Measurements from ENCODE around the gene RUFY4.
"Not testable (repeated sequence)": the region's sequence is repeated elsewhere in the genome, so short reads cannot be mapped to it uniquely, and the experiment has no call there.

RUFY4 gene, protein sequence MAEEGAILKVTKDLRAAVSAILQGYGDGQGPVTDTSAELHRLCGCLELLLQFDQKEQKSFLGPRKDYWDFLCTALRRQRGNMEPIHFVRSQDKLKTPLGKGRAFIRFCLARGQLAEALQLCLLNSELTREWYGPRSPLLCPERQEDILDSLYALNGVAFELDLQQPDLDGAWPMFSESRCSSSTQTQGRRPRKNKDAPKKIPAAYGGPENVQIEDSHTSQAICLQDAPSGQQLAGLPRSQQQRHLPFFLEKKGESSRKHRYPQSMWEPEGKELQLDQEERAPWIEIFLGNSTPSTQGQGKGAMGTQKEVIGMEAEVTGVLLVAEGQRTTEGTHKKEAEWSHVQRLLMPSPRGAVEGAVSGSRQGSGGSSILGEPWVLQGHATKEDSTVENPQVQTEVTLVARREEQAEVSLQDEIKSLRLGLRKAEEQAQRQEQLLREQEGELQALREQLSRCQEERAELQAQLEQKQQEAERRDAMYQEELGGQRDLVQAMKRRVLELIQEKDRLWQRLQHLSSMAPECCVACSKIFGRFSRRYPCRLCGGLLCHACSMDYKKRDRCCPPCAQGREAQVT

DNA sequence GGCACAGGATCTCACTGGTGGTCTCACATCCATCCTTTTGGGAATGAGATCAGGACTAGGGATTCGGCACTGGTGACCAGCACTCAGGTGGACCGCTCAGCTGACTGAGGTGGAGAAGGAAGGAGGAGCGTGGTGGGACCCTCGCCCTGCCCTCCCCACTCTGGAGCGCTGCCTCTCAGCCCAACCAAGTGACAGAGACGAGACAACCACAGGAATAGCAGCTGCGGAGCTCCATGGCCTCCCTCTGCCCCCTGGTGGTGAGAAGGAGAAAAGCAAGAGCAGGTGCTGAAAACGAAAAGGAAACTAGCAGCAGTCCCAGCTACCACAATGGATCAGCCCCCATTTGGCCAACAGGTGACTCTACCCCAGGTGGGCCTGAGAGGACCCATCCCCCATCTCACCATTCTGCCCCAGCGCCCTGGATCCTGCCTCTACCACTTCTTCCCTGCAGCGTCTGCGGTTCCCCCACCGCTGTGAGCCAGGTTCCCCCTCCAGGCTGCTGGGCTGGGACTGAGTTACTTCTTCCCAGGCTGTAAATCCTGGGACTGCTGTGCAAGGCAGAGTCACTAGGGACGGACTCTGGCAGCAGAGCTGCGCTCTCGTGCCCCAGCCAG lies at the start of gene RUFY4:
RUFY4 (plus strand) TSS at position 533 of the 614 bp plus-strand sequence. CDS start 1,353 bp downstream, outside the sequence.
- in situ Hi-C loops (cut with MboI; ENCODE audit: low sequenced_read_pairs), result not testable (repeated sequence)

DNA sequence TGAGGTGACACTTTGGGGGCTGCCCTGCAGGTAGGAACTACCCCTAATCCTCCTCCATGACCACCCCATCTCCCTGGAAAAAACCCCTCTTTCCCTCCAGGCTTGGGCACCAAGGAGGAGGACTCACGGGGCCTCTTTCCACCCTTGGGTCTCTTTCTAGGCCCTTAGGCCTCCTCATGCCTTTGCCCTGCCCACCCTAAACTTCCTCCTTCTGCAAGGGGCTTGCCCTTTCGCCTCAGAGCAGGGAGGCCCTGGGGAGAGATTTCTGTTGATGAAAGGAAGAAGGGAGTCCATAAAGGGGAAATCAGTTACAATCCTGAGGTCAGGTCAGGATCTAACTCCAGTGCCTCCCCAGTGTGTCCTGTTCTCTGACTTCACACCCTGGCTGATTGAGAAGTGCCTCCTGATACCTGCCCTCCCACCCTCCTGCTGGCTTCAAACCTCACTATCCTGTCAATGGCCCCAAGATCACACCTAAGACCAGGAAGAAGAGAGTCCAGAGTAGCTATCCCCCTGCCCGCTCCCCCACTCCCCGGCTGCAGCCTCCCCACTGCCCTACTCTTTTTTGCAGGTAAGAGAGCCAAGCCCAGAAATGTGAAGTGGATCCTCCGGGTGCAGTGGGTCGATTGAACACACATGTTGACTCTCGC lies 49.5 kb upstream of the RUFY4 start:
- in situ Hi-C loops (cut with MboI; ENCODE audit: low sequenced_read_pairs), result no loop called here

DNA sequence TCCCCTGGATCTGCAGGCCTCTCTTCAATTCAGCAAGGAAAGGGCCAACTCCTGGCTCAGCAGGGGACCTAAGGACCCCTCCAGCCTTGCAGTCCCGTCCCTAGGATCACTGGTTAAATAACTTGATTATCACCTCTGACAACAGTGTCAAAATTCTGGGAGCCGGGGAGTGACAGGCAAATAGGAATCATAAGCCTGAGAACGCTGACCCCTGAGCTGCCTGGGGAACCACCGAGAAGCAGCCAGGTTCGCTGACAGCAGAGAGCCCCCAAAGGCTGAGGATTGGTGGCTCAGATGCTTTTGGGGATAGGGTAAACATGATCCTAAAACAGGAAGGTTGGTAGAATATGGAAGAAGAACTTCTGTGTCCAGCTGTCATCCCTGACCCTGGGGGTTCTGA lies 48.8 kb upstream of the RUFY4 start:
- in situ Hi-C loops (cut with MboI; ENCODE audit: low sequenced_read_pairs), result no loop called here

DNA sequence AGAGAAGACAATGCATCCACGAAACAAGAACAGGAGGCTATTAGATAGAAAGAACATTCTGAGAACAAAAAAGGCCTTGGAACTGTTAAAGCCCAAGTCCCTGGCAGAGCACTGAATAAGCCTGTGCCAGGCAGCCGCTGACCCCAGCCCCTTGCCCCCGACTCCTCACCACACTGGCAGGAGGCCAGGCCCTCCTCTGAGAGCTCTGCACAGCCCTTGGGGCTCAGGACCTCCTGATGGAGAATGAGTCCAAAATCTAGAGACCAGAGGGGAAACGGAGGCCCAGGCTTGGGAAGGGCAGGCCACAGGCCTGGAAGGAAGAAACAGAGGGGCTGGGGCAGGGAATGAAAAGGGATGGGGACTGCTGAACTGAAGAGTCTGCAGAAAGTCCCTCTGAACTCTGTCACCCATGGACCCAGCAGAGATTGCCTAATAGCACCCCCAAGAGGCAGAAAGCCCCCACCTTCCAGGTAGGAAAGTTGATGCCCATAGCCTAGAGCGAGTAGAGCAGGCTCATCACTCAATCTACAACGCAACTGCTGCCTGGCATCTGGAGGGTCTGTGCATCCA lies 48.0 kb upstream of the RUFY4 start:
- in situ Hi-C loops (cut with MboI; ENCODE audit: low sequenced_read_pairs), result no loop called here

DNA sequence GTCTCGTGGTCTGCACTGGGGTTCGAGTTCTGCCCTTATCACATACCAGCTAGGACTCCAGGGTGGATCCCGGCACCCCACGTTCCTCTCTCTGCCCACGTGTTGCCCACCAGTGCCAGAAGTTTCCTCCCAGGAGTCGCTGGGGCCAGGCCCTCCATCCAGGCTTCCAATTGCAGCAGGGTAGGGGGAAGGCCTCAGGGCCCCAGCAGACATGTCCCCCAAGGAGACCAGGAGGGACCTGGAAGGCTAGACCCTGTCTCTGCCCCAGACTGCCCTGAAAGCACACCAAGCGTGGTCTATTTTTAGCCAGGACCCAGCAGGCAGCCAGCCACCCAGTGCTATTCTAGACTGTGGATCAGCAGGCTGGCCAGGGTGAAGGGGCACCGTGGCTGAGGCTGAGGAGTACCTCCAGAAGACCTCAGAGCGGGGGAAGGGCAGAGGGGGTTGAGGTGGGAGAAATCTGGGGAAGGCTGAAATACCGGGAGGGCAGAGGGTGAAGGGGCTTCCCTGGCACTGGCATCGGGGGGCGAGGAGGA lies 47.4 kb upstream of the RUFY4 start:
- in situ Hi-C loops (cut with MboI; ENCODE audit: low sequenced_read_pairs), result no loop called here

DNA sequence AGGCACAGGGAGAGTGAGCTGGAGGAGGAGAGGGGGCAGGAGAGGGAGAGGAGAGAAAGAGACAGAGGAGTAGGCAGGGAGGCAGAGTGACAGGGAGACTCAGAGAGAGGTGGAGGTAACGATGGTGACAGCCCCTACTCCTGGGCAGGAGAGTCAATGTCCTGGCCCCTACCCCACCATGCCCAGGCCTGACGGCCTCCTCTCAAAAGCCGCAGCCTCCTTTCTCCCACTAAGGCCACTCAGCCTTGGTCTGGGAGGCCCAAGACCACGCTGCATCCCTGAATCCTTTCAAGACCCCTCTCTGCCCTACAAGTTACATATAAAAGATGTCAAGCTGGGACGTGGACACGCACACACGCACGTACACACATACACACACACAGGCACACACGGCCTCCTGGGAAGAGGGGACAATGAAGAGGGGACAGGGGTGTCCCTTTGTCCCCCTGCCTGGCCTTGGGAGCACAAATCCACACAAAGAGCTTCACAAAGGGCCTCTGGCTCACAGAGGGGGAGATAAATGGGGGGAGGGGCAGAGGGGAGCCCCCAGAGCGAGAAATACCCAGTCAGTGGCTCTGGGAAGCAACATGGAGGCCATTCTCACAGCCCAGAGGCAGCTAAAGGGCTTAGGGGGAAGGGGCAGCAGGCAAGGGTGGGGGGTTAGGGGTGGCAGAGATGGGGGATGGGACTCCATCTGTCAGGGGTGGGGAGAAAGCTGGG lies 46.8 kb upstream of the RUFY4 start:
- in situ Hi-C loops (cut with MboI; ENCODE audit: low sequenced_read_pairs), result no loop called here

DNA sequence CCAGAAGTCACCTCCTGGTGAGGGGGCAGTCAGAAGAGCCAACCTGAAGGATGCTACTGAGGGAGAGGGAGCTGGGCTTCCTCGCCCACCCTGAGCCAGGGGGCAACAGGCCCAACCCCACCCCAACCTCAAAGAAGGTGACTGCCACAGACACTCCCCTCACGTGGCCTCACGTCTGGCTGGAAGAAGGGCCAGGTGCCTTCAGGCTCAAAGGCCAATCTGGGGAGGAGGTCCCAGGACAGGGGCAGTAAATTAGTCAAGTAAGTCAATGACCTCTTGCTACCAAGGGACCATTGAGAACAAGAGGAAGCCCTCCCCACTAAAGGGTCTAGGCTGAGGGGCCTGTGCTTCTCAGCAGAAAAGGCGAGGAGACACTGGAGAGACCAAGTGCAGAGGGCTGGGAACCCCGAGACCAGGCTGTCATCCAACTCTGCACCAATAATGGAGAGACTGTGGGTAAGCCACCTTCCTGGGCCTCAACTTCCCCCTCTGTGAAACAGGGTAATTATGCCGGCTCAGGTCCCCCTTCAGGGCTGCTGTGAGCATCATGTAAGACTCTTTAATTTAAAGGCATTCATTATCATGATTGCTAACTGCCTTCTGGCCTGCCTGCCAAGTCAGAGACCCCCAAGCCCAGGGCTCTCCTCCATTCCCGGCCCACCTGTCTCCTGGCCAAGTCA lies 46.1 kb upstream of the RUFY4 start:
- in situ Hi-C loops (cut with MboI; ENCODE audit: low sequenced_read_pairs), result no loop called here

DNA sequence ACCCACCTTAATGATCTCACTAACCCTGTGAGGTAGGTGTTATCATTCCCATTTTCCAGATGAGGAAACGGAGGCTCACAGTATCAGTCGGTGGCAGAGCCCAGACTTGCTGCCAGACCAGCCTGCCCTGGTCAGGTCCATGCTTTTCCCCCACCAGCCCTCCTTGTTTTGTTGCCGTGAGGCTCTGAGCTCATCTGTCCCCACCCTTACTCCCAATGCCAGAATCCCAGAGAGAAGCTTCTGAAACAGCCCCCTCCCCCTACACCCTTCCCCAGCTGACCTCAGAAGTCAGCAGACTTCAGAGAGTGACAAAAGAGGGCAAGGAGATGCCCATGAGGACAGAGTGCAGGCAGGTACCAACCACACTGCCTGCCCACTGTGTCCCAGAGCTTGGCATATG lies 45.4 kb upstream of the RUFY4 start:
- in situ Hi-C loops (cut with MboI; ENCODE audit: low sequenced_read_pairs), result no loop called here

DNA sequence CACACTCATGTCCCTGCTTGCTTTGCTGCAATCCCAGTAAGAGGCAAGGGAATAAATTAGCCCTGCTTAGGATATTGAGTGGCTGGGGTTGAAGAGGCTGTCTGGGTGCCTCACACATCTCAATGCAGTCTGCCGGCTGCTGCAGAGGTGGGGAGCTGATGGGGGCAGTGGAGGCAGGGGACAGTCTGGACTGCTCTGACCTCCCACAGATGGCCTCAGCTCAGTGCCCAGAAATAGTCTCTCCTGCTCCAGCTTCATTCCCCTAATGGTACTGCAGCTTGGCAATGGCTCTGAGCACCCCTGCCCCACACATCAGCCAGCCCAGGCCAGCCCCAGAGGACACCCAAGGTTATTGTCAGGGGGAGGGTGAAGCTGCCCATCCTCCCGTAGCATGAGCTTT lies 44.7 kb upstream of the RUFY4 start:
- in situ Hi-C loops (cut with MboI; ENCODE audit: low sequenced_read_pairs), result no loop called here

DNA sequence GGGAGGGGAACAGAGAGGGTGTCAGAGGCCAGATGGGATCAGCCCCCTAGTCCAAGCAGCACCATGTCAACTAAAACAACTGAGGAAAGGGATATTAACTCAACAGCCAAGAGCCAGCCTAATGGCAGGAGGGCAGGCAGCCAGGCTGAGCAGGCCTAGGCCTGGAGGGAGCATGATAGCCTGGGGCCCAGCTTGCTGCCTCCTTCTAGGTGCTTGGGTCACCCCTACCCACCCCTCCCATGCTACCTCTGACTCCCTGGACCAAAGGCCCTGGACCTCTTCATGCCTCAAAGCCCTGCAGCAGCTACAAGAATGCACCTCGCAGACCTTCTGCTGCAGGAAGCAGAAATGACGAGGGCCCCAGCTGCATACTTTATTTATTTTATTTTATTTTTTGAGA lies 44.2 kb upstream of the RUFY4 start:
- in situ Hi-C loops (cut with MboI; ENCODE audit: low sequenced_read_pairs), result no loop called here

DNA sequence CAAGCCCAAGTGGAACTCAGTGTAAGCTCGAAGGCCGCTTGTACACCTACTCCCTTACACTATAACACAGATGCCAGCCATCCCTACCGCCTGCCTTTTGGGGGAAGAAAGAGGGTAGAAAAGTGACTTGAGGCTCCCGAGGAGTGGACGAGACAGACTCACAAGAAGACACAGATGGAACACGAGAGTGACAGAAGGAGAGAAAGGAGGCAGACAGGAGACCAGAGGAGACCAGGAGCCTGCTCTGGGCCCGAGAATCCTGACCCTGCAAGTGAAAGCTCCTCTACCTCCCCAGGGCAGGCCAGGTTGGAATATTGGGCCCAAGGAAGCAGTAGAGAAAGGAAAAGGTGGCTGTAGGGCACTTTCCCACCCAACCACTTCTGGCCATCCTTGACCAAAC lies 42.8 kb upstream of the RUFY4 start:
- in situ Hi-C loops (cut with MboI; ENCODE audit: low sequenced_read_pairs), result no loop called here

DNA sequence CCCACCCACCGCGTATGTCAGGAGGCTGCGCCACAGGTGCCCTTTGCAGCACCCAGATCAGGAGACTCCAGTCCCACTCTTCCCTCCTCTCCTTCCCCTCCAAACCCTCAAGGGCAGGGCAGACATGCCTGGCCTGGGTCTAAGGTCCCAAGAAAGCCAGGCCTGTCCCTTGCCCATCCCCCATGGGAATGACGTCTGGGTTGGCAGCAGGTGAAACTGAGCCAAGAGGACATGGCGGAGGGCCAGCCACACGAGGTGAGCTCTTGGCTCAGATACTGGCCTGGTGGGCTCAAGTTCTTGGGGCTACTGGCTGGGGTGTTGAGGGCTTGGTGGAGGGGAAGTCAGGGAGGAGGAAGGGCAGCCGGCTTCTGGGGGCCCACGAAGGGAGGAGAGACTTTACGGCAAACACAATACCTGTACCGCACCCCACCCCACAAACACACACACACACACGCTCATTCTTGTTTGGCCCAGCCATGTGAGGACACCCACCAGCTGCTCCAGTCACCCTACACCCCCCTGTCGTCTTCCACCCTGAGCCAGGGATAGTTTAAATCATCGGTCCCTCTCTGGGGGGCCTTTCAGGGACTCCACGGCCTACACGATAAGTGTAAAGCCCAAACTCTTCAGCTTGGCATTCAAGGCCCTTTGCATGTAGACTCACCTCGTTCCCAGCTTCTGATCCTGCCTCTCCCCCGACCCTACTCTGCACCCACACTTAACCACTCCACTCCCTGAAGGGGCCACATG lies 42.2 kb upstream of the RUFY4 start:
- in situ Hi-C loops (cut with MboI; ENCODE audit: low sequenced_read_pairs), result no loop called here

DNA sequence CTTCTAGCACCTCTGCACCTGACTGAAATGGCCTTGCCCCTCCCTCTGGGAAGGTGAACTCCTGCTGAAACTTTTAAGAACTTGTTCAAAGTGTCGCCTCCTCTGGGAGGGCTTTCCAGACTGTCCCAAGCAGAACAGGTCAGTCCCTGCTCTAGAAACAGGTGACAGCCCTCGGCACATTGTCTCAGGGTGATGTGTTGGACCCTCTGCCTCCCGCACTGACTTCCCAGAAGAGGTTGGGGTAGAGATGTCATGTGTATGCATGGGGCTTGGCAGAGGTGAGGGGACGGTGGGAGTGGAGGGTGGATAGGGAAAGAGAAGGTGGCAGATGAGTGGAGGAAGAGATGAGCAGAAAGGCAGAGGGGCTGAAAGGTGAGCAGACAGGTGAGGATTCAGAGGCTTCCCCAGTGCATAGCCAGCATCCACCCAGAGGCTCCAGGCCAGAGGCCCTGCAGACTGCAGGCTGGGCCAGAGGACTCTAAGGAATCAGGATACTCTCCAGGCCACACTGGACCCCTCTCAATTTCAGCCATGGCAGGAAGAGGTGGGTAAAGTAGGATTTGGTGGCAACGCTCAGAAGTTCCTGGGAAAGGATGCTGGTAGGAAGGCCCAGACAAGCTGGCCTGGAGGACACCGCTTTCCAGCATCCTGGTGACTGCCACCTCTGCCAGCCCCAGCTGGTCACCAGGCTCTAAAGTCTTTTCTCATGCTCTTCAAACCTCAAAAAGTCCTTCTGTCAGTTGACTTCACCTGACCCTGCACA lies 41.4 kb upstream of the RUFY4 start:
- in situ Hi-C loops (cut with MboI; ENCODE audit: low sequenced_read_pairs), result no loop called here

DNA sequence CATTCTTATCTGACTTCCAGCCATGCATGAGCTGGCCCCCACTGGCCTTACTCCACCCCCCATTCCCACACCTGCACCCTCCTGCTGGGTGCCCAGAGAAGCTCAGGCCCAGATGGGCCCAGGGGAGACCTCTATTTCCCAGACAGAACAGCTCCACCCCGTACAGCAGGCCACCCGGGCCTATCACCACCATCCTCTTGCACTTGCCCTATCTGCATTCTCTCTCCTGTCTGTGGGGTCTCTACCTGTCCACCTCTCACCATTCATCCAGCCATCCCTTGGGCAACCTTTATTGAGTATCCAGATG lies 40.9 kb upstream of the RUFY4 start:
- in situ Hi-C loops (cut with MboI; ENCODE audit: low sequenced_read_pairs), result no loop called here

DNA sequence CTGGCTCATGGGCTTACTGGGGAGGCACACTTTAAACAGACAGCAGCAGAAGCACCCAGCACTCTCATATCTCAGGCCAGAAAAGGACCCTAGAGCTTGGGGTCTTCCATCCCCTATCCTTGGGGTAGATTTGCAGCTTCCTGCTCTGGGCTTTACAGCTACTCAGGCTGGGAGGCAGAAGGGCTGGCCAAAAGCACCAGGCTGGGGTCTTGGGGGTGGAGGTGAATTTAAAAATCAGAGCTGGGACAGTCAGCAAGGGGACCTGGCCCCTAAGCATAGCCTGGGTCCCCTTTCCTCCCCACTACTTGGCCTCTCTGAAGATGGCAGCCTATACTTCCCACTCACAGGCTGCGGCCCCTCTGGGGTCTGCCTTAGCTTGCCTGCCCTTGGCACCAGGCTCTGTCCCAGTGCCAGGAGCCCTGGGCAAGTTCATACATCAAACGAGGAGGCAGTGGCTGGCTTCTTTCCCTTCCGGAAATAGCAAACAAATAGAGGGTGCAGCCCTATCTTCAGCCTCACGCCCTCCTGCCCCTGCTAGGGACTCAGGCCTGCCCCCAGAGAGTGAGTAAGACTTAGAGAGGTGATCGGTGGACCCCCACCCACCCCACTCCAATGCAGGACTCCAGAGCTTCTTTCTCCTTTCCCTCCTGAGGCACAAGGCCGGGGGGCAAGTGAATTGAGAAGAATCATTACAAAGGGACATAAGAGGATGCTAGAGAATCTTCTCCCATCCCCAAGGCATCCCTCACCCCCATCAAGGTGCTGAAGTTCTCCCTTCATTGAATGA lies 40.3 kb upstream of the RUFY4 start:
- in situ Hi-C loops (cut with MboI; ENCODE audit: low sequenced_read_pairs), result no loop called here

DNA sequence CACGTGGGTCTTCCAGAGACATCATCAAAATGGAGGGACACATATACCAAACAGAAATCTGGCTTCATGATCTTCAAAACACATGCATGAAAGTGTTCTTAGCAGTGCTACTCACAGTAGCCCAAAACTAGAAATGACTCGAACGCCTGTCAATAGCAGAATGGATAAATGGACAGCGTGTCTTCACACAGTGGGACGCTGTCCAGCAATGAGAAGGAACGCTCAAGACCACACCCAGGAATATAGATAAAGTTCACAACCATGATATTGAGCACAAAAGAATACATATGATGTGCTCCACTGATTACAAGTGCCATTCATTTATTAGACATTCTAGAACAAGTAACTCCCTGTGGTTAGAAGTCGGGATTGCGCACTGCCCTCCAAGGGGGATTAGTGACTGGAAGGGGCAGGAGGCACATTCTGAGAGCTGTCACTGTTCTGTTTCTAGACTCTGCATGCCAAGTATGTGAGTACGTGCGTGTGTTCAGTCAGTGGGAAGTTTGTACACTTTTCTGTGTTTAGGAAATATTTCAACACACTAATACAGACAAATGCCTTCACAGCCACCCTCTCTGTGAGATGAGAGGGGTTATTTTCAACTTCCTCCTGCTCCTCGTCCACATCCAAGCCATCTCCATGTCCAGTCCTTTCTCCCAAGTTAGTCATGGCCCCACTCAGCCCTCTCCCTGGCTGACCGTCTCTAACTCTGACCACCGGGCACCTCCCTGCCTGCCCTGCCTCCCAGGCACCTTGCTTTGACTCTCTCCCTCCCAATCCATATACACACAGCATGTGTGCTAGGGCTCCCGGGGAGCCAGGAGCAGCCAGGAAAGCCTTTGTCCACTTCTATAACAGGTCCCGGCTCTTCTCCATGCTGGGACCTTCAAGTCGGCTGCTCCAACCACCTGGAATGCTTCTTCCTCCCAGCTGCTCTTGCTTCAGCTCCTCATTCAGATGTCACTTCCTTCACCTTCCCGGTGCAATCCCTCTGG lies 39.4 kb upstream of the RUFY4 start:
- in situ Hi-C loops (cut with MboI; ENCODE audit: low sequenced_read_pairs), result no loop called here
